ENCODE data around the gene CORIN.

The CORIN gene

DNA sequence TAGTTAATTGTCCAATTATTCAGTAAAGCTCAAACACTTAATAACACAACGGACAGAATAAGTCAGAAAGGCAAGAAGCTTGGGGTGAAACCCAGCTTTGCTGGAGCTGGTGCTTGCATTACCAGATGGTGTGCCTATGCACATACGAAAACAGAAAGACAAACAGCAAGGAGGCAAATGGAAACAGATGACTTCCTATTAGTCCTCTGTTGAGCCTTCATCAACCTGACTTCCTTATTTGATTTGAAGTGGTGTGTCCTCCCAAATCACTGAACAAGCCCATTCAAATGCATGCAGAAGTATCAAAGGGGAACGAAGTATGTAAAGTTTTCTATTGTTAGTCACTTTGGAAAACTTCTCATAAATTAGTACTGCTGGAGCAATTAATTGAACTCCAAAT lies 186.6 kb downstream of the CORIN start:
- H3K9me3 ChIP-seq (ENCODE audit: control extremely low read depth in 1 of 5, control insufficient read depth in 4 of 5, insufficient read depth in 2 of 5, low read depth in 1 of 5, low read length in 4 of 5): no peaks in the 10 kb centered on the region
- no peaks in the 10 kb centered on the region for H3K36me3 ChIP-seq (ENCODE audit: control insufficient read depth in 4 of 4, insufficient read depth in 4 of 4, low read length in 3 of 4)
- WGBS (ENCODE audit: insufficient coverage): 45% methylated on average over 2 of the region's 3 CpGs
- H3K4me1 ChIP-seq (ENCODE audit: control extremely low read depth in 1 of 4, control insufficient read depth in 4 of 4, insufficient read depth in 4 of 4, low read length in 3 of 4): no peaks in the 10 kb centered on the region
- no peak overlapping the region for H3K4me3 ChIP-seq (ENCODE audit: control insufficient read depth in 1 of 7, extremely low read depth in 1 of 7, insufficient read depth in 4 of 7, low read depth in 2 of 7, low read length in 6 of 7)
- H3K27me3 ChIP-seq (replicated peaks in 2 of 5; ENCODE audit: control insufficient read depth in 4 of 5, insufficient read depth in 5 of 5, low read length in 4 of 5): no peaks in the 10 kb centered on the region
- ChIA-PET CTCF (no interaction called here), POLR2A (no interaction called here)
- no peak overlapping the region for H3K27ac ChIP-seq (ENCODE audit: insufficient read depth in 1 of 2, low read depth in 1 of 2, low read length in 2 of 2, poor library complexity in 1 of 2, severe bottlenecking in 2 of 2)
- peak in 2 of 3 donors; percentile 36 to 43 for DNase-seq

DNA sequence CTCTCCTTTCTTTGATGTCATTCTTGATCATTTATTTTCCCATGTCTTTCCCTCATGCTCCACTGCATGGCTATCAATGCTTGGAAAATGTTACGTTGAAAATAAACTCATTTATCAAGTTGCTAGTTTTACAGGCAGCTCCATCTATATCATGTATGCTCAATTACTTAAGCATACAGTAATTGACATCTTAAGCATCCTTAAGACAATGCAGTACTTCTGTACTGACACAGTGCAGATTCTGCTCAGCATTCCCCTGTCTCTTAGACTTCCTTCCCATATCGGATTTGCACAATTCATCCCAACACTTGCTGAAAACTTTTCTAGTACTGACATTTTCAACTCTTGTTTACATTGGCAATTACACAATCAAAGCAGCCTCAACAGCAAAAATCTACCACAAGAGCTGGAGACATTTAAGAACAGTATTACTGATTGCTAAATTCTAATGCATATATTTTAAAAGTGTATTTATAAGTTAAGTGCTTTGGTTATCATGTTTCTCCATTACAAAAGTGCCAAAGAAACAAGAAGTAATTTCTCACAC lies 187.2 kb downstream of the CORIN start:
- H3K36me3 ChIP-seq (ENCODE audit: control insufficient read depth in 4 of 4, insufficient read depth in 4 of 4, low read length in 3 of 4): no peaks in the 10 kb centered on the region
- 95% methylated on average over 2 of the region's 2 CpGs for WGBS (ENCODE audit: insufficient coverage)
- ChIA-PET POLR2A (interaction anchor here (0.5 kb wide), 1 partner anchor 80 kb away, joined by 3 read pairs; no protein-coding TSS in a partner anchor), CTCF (no interaction called here)
- H3K27me3 ChIP-seq (replicated peaks in 2 of 5; ENCODE audit: control insufficient read depth in 4 of 5, insufficient read depth in 5 of 5, low read length in 4 of 5): no peaks in the 10 kb centered on the region
- H3K9me3 ChIP-seq (ENCODE audit: control extremely low read depth in 1 of 5, control insufficient read depth in 4 of 5, insufficient read depth in 2 of 5, low read depth in 1 of 5, low read length in 4 of 5): no peaks in the 10 kb centered on the region
- no peak overlapping the region for H3K4me3 ChIP-seq (ENCODE audit: control insufficient read depth in 1 of 7, extremely low read depth in 1 of 7, insufficient read depth in 4 of 7, low read depth in 2 of 7, low read length in 6 of 7)
- H3K4me1 ChIP-seq (ENCODE audit: control extremely low read depth in 1 of 4, control insufficient read depth in 4 of 4, insufficient read depth in 4 of 4, low read length in 3 of 4): no peaks in the 10 kb centered on the region
- no peak for DNase-seq
- no peak overlapping the region for H3K27ac ChIP-seq (ENCODE audit: insufficient read depth in 1 of 2, low read depth in 1 of 2, low read length in 2 of 2, poor library complexity in 1 of 2, severe bottlenecking in 2 of 2)

DNA sequence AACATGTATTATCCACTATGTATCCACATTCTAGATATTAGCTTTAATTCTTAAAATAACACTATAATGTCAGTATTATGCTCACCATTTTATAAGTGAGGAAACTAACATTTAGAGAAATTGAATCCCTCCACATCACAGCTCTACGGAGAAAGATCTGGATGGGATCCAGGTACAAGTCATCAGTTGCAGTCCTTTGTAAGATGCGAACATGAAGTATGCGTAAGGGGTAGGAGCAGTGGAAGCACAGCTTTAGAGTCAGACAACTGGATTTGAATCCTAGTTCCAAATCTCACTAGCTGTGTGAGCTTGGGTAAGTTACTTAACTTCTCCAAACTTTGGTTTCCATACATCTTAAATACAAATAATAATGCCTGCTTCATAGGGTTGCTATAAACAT lies 190.3 kb downstream of the CORIN start:
- Histone ChIP-seq H3K4me1 (ENCODE audit: control extremely low read depth in 1 of 4, control insufficient read depth in 4 of 4, insufficient read depth in 4 of 4, low read length in 3 of 4) (no peaks in the 10 kb centered on the region), H3K27me3 (replicated peaks in 2 of 5; ENCODE audit: control insufficient read depth in 4 of 5, insufficient read depth in 5 of 5, low read length in 4 of 5) (no peaks in the 10 kb centered on the region), H3K27ac (ENCODE audit: insufficient read depth in 1 of 2, low read depth in 1 of 2, low read length in 2 of 2, poor library complexity in 1 of 2, severe bottlenecking in 2 of 2) (no peak overlapping the region), H3K4me3 (ENCODE audit: control insufficient read depth in 1 of 7, extremely low read depth in 1 of 7, insufficient read depth in 4 of 7, low read depth in 2 of 7, low read length in 6 of 7) (no peak overlapping the region), H3K9me3 (ENCODE audit: control extremely low read depth in 1 of 5, control insufficient read depth in 4 of 5, insufficient read depth in 2 of 5, low read depth in 1 of 5, low read length in 4 of 5) (no peaks in the 10 kb centered on the region), H3K36me3 (ENCODE audit: control insufficient read depth in 4 of 4, insufficient read depth in 4 of 4, low read length in 3 of 4) (no peaks in the 10 kb centered on the region)
- 100% methylated on average over 1 of the region's 3 CpGs for WGBS (ENCODE audit: insufficient coverage)
- CTCF ChIA-PET: interaction anchor here (0.9 to 1.5 kb wide), 2 partner anchors 20 to 41 kb away, joined by 3 to 4 read pairs; no protein-coding TSS in a partner anchor
- POLR2A ChIA-PET: no interaction called here
- DNase-seq: no peak

DNA sequence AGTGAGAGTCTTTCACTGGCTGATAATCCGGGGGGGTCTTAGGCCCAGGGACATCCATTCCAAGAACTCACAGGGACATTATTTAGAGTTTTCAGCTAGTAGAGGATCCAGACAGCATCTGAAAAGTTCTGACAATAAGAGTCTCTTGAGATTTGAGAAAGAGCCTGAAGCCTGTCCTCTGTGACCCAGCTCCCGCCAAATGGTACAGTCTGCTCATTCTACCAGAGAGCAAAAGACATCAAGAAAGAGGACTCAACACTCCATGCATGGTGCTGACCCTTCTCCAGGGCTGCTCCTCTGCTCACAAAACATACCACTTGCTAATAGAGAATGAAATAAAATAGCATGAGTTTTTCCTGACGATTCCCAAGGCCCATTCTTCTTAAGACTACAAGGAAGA lies 190.8 kb downstream of the CORIN start:
- Histone ChIP-seq H3K9me3 (ENCODE audit: control extremely low read depth in 1 of 5, control insufficient read depth in 4 of 5, insufficient read depth in 2 of 5, low read depth in 1 of 5, low read length in 4 of 5) (no peaks in the 10 kb centered on the region), H3K4me3 (ENCODE audit: control insufficient read depth in 1 of 7, extremely low read depth in 1 of 7, insufficient read depth in 4 of 7, low read depth in 2 of 7, low read length in 6 of 7) (no peak overlapping the region), H3K27me3 (replicated peaks in 2 of 5; ENCODE audit: control insufficient read depth in 4 of 5, insufficient read depth in 5 of 5, low read length in 4 of 5) (no peaks in the 10 kb centered on the region), H3K4me1 (ENCODE audit: control extremely low read depth in 1 of 4, control insufficient read depth in 4 of 4, insufficient read depth in 4 of 4, low read length in 3 of 4) (no peaks in the 10 kb centered on the region), H3K36me3 (ENCODE audit: control insufficient read depth in 4 of 4, insufficient read depth in 4 of 4, low read length in 3 of 4) (no peaks in the 10 kb centered on the region), H3K27ac (ENCODE audit: insufficient read depth in 1 of 2, low read depth in 1 of 2, low read length in 2 of 2, poor library complexity in 1 of 2, severe bottlenecking in 2 of 2) (no peak overlapping the region)
- ChIA-PET POLR2A (no interaction called here), CTCF (interaction anchor here (0.9 to 1.5 kb wide), 2 partner anchors 21 to 42 kb away, joined by 3 to 4 read pairs; no protein-coding TSS in a partner anchor)
- WGBS (ENCODE audit: insufficient coverage): 92% methylated on average over 2 of the region's 3 CpGs
- DNase-seq: no peak

DNA sequence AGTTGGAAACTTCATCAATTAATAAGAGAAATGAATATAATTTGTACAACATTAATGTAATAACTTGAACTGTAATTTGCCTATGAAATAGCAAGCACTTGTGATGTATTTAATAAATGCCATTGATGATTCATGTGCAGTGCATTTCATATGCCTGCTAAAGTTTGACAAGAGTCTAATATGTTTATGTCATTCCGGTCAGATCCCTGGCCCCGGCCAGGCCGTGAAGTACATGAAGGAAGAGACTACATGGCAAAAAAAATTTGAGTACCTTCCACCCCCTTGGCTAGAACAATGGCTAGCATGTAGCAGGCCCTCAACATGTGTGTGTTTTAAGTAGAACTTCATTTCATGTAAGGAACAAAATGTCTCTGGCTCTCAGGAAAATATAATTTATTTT lies 191.5 kb downstream of the CORIN start:
- Histone ChIP-seq H3K27ac (ENCODE audit: insufficient read depth in 1 of 2, low read depth in 1 of 2, low read length in 2 of 2, poor library complexity in 1 of 2, severe bottlenecking in 2 of 2) (no peak overlapping the region), H3K4me3 (ENCODE audit: control insufficient read depth in 1 of 7, extremely low read depth in 1 of 7, insufficient read depth in 4 of 7, low read depth in 2 of 7, low read length in 6 of 7) (no peak overlapping the region), H3K9me3 (ENCODE audit: control extremely low read depth in 1 of 5, control insufficient read depth in 4 of 5, insufficient read depth in 2 of 5, low read depth in 1 of 5, low read length in 4 of 5) (no peaks in the 10 kb centered on the region), H3K4me1 (ENCODE audit: control extremely low read depth in 1 of 4, control insufficient read depth in 4 of 4, insufficient read depth in 4 of 4, low read length in 3 of 4) (no peaks in the 10 kb centered on the region), H3K27me3 (replicated peaks in 2 of 5; ENCODE audit: control insufficient read depth in 4 of 5, insufficient read depth in 5 of 5, low read length in 4 of 5) (no peaks in the 10 kb centered on the region), H3K36me3 (ENCODE audit: control insufficient read depth in 4 of 4, insufficient read depth in 4 of 4, low read length in 3 of 4) (no peaks in the 10 kb centered on the region)
- WGBS (ENCODE audit: insufficient coverage): 95% methylated on average over 3 of the region's 3 CpGs
- ChIA-PET POLR2A (no interaction called here), CTCF (interaction anchor here (0.9 to 1.5 kb wide), 2 partner anchors 21 to 42 kb away, joined by 3 to 4 read pairs; no protein-coding TSS in a partner anchor)
- no peak for DNase-seq

DNA sequence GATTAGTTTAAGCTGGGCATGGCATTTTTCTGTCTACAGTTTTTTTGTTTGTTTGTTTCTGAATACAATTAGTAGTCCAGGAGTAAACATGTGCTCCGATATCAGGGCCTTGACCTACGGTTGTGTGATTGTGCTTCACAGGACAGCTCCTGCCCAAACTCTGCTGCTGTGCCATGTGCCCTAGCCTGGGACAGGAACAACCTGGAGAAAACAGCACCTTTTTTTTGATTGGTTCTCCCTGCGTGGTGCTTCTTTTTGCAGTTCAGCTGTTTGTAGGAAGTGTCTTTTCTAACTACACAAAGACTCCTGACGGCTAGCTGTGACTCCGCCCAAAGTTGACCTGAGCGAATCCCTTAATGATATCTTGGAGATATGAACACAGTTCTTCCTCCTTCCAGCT lies 194.0 kb downstream of the CORIN start:
- H3K27me3 ChIP-seq (replicated peaks in 2 of 5; ENCODE audit: control insufficient read depth in 4 of 5, insufficient read depth in 5 of 5, low read length in 4 of 5): no peaks in the 10 kb centered on the region
- no peak overlapping the region for H3K4me3 ChIP-seq (ENCODE audit: control insufficient read depth in 1 of 7, extremely low read depth in 1 of 7, insufficient read depth in 4 of 7, low read depth in 2 of 7, low read length in 6 of 7)
- H3K27ac ChIP-seq (ENCODE audit: insufficient read depth in 1 of 2, low read depth in 1 of 2, low read length in 2 of 2, poor library complexity in 1 of 2, severe bottlenecking in 2 of 2): no peak overlapping the region
- POLR2A ChIA-PET: no interaction called here
- peaks cover 0 to 1% (median 0%) of the 10 kb centered on the region in 5 experiments for H3K9me3 ChIP-seq (ENCODE audit: control extremely low read depth in 1 of 5, control insufficient read depth in 4 of 5, insufficient read depth in 2 of 5, low read depth in 1 of 5, low read length in 4 of 5)
- WGBS (ENCODE audit: insufficient coverage): 94% methylated on average over 6 of the region's 6 CpGs
- H3K36me3 ChIP-seq (ENCODE audit: control insufficient read depth in 4 of 4, insufficient read depth in 4 of 4, low read length in 3 of 4): no peaks in the 10 kb centered on the region
- peaks cover 0 to 4% (median 0%) of the 10 kb centered on the region in 4 experiments for H3K4me1 ChIP-seq (ENCODE audit: control extremely low read depth in 1 of 4, control insufficient read depth in 4 of 4, insufficient read depth in 4 of 4, low read length in 3 of 4)
- CTCF ChIA-PET: no interaction called here
- no peak for DNase-seq

DNA sequence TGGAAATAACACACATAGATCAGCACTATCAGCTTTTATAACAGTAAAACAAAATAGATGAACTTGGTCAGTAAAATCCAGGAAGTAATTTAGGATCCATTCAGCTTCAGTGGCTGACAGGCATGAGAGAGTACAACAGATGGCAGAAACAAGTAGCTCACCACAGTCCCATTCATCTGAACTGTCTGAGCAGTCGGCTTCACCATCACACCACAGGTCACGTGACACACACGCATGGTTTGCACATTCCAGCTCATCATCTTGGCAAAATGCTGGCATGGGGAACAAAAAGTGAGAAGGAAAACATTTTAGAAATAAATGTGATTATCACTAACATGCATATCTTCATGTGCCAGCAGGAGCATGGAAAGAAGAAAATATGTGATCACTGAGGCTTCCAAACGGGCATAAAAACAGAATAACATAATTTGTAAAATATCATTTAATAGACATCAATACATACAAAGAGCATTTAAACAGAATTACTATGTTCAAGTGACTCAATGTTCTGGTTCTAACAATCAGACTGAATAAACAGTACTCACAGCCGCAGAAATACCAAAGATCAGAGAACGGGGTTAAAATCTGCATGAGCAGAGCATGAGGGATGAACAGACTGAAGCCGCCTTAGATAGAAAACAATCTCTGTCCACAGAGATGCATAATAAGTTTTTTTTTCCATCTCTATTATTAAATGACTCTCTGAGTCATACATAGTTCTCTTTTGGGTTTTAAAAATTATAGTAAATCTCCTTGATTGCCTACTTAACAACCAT lies 194.7 kb downstream of the CORIN start:
- H3K4me1 ChIP-seq (ENCODE audit: control extremely low read depth in 1 of 4, control insufficient read depth in 4 of 4, insufficient read depth in 4 of 4, low read length in 3 of 4): peaks cover 0 to 4% (median 0%) of the 10 kb centered on the region in 4 experiments
- H3K27me3 ChIP-seq (replicated peaks in 2 of 5; ENCODE audit: control insufficient read depth in 4 of 5, insufficient read depth in 5 of 5, low read length in 4 of 5): no peaks in the 10 kb centered on the region
- ChIA-PET CTCF (no interaction called here), POLR2A (no interaction called here)
- H3K36me3 ChIP-seq (ENCODE audit: control insufficient read depth in 4 of 4, insufficient read depth in 4 of 4, low read length in 3 of 4): no peaks in the 10 kb centered on the region
- peak in 1 of 3 donors; percentile 12 for DNase-seq
- H3K9me3 ChIP-seq (ENCODE audit: control extremely low read depth in 1 of 5, control insufficient read depth in 4 of 5, insufficient read depth in 2 of 5, low read depth in 1 of 5, low read length in 4 of 5): peaks cover 0 to 1% (median 0%) of the 10 kb centered on the region in 5 experiments
- H3K27ac ChIP-seq (ENCODE audit: insufficient read depth in 1 of 2, low read depth in 1 of 2, low read length in 2 of 2, poor library complexity in 1 of 2, severe bottlenecking in 2 of 2): no peak overlapping the region
- H3K4me3 ChIP-seq (ENCODE audit: control insufficient read depth in 1 of 7, extremely low read depth in 1 of 7, insufficient read depth in 4 of 7, low read depth in 2 of 7, low read length in 6 of 7): no peak overlapping the region
- no CpG with 5 or more reads among the region's 7 CpGs for WGBS (ENCODE audit: insufficient coverage)
